Stimulated activated CD8-positive, alpha-beta memory T cell treated with anti-CD3 and anti-CD28 coated beads, Interleukin-2, amount 100 ng/mL, for 48 hours (primary cell): ENCODE data around the gene MICAL2.

Experiments used
- DNase-seq, 2 donors: peaks; one replicate each; pipeline ENCODE4 v3.0.0-alpha.2; 2020; ENCODE audit warnings: low read depth in 2 of 2

The MICAL2 gene

DNA sequence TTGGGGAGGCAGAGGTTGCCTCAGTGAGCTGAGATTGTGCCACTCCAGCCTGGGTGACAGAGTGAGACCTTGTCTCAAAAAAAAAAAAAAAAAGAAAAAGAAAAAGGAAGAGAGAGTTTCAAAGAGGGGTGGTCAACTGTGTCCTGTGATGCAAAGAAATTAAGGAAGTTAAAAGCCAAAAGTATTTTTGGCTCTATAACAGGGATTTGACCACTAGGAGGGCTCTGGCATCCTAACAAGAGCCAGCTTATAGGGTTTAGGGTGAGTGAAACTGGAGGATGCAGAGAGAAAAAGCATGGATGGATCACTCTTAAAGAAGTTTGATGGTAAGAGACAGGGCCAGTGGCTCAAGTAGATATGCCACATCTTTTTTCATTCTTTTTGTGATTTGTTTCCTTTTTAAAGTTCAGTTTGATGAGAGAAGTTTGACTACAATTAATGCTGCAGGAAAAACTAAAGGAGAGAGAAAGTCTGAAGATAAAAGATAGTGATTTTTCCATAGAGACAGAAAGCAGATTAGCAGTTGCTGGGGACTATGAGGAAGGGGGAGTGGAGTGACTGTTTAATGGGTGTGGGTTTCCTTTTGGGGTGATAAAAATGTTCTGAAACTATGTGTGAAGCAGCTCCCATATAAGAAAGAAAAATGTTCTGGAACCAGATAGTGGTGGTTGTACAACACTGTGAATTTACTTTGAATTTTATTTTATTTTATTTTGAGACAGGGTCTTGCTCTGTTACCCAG is 11.1 kb upstream of the MICAL2 start:
- DNase-seq: no peak

DNA sequence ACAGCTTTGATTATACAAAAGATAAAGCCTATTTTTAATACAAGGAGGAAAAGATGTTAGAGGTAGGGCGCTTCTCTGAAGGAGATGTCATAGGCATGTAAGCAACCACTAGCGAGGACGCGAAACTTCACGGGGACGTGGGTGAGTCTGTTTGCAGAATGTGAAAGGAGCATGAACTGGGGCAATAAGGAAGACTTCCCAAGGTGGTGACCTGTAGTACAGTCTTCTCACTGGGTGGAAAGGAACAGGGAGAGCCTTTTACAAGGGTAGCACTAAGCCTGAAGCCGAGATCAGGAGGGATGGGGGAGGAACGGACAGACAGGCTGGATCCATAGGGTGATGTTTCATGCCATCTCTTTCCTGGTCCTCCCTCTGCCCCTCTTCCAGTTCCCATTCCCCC is 10.0 kb upstream of the MICAL2 start:
- DNase-seq: no peak

DNA sequence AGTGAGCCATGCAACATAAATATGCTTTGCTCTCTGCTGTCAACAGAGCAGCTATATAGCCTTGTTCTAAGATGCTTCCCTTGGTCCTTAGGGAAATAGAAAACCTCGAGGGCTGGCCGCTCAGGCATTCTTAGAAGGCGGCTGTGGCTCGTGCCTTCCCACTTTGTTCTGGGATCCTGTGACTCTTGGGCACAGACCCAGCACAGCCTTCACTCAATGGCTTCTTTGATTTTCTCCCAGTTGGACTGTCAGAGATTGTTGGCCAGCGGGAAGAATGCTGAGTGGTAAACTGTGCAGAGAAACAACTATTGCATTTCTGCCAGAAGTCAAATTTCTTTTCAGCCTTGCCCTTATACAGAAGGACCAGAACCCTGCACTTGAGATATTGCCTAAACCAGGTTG is 9.5 kb upstream of the MICAL2 start:
- DNase-seq: no peak

DNA sequence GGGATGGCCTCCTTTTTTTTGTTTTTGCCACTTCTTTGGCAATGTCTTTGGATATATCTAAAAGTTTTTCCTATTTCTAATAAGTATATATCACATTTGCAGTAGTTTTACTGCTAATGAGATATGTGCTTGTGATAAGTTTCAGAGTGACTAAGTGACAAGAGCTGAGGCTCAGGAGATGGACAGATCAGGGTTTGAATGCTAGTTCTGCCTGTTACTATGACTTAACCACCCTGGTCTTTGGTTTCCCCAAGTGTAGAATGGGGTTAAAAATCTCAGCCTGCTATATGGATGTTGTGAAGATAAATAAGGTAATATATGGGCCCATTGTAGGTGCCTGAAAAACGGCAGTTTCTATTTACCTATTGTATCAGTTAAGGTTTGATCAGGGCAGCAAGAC is 9.1 kb upstream of the MICAL2 start:
- no peak for DNase-seq

DNA sequence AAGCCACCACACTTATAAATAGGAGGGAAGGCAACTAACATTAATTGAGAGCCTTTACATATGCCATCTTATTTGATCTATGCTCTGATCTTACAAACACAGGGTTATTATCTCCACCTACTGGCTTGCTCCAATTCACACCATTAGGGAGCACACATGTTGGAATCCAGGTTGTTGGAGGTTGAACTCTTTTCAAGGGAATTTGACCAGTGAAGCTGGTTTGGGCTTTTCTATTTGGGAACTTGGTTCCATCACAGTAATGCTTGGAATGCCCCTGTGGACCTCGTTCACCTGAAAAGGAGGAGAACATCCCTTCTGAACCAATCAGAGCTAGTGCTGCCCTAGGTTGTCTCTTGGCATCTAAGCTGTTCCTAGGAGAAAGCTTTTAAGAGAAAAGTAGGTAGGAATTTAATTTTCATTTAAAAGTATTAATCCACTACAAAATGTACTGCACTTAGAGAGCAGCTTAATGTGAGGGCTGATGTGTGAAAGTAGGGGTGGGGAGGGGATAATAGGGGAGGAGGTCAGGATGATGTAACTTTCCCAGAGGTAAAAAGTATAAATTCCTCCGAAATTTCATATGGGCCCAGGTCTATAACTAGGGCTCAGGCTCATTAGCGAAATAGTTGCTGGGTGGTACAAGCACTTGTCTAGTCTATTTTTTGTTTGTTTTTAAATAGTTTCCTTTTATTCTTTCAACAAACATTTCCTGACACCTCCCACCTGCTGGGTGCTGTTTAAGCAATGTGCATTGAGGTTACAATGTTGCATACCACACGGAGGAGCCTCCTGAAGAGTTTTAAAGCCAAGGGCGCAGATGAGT is 7.6 kb upstream of the MICAL2 start:
- no peak for DNase-seq

DNA sequence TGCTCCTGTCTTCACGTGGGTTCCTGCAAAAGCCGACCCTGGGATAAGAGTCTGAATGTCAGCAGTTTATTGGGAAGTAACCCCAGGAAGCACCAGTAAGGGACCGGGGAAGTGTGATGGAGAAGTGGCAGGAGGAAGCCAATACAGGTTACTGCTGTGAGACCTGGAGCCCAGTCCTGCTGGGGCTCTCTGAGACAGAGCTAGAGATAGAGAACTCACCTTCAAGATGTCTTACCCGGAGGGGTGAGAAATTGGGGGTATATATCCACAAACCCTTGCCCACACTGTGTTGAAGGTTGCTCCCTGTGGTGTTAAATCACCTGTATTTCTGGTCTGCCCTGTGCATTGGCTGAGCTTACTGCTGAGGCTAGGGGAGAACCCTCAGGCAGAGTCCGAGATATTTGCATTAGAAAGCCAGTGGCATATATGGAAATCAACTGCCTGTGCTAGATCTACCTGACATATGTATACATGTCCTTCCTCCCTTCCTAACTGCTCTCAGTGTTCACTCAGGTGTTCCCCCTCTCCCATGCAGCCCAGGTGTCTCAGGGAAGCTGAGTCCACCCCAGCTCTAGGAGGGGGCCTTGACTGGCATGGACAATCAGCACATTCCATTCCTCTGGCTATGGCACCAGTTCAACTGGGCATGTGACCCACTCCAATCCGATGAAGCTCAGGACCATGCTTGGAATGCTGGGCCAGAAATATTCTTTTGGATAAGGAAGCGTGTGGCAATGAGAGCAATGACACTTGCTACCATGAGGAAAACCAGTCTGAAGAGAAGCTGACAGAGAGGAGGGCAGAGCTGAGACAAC is 6.8 kb upstream of the MICAL2 start:
- DNase-seq: no peak

DNA sequence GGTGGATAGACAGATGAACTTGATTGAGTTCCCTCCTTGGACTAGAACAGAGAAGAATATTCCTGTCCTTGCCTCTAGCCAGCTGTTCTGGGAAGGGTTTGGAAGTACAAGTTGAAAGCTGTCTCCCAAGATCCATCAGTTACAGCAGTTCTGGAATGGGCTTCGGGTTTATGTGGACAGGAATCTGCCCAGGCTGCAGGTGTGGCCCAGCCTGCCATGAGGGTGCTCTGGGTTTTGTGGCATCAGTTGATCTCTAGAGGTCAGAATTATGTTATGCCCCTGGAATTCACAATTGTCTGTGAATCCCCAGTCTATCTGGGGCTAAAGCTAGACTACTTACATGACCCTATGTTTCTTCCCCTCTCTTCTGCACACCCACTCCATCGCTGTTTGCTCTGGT is 4.9 kb upstream of the MICAL2 start:
- DNase-seq: no peak

DNA sequence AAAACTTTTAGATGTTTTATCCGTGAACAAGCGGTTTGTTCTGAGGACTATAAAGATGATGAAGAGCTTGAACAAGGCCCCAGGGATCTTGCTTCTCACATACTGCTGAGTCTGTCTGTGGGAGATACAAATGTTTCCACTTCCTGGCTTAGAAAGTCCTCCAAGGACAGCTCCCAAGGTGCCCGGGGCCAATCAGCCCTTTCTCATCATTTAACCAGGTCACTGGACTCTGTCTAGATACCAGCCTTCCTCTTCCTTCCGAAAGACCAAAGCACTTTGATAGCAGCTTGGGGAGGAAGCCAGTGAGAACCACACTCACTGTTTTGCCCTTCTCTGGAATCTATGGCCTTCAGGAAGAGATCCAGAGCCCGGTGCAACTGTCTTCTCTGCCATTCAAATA is 4.3 kb upstream of the MICAL2 start:
- no peak for DNase-seq

DNA sequence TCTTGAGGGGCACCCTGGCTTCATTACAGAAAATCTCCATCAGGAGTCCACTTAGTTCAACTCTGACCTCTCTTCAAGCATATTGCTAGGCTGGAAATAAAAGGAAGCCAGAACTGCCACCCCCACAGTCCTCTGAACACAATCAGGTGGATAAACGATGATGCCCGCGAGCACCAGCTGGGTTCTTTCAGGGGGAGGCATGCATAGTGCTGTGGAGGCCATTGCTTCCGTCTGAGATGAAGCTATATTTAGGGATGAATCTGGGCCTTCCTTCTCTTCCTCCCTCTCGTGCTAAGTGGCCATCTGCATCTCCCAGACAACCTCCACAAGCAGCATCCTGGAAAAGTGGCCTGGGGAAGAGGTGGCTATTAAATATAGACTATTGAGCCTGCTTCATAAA is 3.9 kb upstream of the MICAL2 start:
- no peak for DNase-seq

DNA sequence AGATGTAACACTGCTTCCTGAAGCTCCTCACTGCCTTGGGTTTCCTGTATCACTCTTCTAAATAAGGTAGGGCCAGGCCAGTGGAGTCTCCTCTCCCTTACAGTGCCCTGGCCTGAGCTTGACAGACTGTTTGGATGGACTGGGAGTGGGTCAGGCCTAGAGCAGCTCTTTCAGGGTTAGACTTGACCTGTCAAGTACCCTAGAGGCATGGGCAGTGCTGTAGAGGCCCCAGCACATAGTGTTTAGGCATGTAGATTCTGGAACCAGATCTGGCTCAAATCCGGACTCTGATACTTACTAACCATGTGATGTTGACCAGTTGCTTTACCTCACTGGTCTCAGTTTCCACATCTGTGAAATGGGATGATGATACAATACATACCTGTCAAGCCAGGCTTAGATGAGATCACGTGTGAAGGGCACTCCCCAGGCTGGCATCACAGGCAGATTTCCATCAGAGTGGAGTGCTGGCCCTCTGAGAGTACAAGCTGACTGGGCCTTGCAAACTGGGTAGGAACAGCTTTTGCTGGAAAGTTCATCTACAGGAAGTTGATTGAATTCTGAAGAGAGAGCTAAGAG is 1.4 kb upstream of the MICAL2 start:
- DNase-seq: no peak

DNA sequence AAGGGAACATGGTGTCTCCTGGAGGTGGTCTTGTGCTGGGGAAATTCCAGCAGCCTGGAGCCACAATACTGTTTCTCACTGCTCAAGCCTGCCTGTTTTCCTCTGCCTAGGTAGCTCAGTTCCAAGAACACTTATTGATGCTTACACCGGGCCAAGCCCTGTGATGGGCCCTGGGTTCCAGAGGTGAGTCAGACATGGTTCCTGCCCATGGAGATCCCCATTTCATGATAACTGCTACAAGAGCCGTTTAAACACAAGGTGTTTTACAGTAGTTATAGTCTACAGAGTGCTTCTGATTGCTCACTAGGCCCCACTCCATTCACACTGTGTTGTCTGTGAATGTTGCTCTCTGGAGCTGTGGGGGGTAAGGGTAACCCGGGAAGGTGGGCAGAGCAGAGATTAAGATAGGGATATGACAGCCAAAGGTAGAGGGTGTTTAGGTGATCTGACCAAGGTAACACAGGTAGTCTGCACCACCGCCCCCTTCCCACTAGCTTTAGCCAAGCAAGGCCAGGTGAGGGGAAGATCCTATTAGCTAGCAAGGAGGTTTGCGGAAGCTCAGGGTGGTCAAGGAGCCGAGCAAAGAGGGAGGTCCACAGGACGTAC is 696 bp upstream of the MICAL2 start:
- DNase-seq: no peak

DNA sequence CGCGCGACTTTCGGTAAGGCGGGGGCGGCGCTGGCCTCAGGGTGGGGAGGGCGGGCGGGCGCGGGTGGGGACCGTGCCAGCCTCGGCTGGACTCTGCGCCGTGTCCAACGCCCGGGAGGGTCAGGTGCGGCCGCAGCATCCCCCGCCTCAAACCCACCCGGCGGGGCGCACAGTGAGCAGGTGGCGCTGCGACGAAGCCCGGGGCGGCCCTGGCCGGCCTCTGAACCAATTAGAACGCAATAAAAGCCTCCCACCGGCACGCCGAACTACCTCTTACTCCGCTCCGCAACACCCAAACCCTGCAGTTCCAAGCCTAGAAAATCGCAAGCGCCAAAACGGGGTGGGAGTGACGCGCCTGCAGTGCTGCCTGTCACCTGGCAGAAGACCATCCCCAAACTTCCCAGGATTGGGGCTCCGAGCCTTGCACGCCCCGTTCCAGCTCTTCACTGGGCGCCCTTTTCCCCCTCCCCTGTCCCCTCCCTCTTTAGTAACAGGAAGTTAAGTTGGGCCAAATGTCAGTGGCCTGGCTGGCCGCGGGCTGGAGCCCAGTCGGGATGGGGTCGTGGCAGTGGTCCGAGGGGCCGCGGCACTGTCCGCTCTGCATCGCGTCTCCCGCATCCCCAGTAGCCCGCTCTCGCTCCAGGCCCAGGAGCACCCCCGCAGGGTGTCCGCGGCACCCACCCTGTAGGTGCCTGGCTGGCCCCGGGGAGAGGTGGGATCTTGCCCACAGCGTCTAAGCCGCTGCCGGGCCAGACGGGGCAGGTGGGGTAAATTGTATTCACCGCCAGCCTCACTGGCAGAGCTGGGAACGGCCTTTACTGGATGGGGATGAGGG is 541 bp downstream of the MICAL2 start:
- no peak for DNase-seq

DNA sequence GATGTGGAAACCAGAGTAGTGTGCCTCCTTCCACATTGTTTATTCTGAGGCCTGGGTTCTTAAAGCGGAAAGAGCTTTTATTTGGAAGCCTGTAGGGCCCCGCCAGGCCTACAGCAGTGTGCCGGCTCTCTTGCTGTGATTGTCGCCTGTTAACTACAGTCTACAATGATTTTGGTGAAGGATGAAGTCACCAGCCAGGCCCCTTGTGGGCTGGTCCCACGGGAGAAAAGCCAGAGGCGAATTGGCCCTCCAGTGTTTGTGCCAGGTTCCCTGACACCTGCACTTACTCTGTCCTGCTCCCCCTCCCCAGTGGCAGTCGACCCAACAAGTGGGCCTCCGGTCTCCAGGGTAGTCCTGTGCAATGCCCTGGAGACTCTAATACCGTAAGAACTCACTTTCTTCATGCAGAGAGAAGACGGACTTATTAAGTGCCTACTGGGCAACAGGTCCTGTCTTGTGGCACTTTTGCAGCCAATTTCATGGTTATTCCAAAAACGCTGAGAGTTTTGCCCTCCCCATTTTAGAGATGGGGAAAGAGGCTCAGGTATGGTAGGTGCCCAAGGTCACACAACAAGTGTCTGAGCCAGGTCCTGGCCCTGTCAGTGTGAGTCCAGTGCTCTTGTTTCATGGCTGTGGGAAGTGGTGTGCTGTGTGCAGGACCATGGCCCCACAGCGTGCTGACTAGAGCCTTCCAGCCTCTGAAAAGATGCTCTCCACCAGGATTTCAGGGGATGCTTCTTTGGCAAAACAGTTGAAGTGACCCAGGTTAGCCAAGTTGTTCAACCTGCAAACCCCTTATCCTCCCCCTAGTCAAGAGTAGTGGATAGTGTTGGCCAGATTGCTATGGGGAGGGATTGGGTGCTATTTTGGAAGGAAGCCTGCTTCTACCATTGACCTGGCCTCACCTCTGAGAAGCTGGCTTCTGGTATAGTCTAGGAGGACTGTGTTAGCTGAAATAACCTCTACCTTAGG is 1.4 kb downstream of the MICAL2 start:
- no peak for DNase-seq

DNA sequence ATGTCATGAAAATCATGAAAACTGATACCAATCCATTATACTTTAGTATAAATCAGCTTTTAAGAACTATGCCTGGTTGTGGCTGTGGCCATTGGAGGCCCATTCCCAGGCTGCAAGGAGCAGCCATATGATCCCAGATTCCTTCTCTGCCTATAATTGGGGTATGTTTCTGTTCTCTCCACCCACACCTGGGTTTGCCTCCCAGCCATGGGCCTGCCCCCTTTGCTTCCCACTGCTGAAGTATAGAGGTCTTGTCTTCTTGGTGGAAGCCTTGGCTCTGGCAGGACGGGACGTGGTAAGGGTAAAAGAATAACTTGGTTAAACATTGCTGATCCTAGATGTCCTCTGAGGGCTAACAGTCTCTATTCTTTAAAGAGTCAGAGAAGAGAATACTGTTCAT is 2.4 kb downstream of the MICAL2 start:
- DNase-seq: no peak

DNA sequence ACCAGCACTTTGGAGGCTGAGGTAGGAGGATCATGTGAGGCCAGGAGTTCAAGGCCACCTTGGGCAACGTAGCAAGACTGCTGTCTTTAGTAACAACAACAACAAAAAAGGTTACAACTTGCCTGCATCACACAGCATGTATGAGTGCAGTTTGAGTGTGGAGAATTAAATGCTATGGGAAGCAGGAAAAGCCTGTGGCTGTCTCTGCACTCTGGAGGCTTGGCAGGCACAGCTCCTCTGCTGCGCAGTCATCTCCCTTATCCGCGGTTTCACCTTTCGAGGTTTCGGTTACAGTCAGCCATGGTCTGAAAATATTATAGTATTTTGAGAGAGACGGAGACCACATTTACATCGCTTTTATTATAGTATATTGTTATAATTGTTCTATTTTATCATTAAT is 2.9 kb downstream of the MICAL2 start:
- DNase-seq: no peak

DNA sequence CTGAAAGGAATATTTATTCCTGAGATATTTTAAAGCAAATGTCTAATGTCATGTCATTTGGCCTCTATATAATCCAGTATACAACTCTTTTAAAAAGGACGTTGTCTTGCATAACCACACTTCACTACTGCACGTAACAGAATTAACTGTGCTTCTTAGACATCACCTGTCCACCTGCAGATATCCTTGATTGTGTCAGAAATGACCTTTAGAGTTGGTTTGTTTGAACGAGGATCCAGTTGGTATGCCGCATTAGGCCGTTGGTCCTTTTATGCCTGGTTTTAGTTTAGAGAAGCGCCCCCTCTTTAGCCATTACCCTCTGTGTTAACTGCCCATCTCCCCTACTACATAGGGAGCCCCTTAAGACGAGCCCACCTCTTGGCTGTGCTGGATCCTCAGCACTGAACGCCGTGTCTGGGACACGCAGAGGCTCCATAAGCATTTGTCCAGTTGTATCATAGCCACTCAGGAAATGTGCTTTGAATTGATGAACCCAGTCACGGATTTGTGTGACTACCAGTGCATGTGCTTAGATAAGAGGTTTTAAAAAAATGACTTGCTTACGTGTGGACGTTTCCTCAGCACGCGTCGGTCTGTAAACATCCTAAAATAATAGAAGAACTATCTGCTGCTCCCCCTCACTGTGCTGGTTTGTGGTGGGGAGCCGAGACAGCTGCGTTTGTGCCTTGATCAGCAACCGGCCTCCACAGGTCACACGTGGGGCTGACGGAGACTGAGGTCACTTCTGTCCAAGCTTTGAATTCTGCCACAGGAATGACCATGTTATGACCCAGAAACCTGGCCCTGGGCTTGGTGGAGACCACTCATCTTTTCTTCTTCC is 4.0 kb downstream of the MICAL2 start:
- no peak for DNase-seq

DNA sequence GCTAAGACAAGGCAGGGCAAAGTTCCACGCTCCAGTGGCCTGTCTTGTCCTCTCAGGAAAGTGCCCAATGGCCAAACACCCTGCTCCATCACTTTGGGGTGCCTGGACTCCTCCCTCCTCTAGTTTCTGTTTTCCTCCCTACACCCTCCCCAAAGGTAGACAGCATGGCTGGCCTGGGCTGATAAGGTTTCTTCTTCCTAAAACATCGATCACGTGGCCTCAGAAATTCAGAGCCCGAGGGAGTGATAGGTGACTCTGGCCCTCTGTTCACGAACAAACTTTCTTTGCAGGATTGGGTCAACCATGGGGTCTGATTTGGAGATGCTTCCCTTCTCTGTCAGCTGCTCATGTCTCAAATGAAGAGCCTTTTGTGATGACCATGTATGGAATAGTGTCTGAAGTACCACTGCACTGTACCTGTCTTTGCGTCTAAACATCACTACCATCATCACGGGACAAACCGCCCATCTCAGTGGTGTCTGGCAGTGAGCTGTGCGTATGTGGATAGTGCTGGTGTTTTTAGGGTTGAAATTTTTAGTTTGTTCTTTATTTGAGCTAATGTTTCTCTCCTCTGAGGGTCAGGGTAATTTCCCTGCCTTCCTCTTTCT is 6.1 kb downstream of the MICAL2 start:
- no peak for DNase-seq

DNA sequence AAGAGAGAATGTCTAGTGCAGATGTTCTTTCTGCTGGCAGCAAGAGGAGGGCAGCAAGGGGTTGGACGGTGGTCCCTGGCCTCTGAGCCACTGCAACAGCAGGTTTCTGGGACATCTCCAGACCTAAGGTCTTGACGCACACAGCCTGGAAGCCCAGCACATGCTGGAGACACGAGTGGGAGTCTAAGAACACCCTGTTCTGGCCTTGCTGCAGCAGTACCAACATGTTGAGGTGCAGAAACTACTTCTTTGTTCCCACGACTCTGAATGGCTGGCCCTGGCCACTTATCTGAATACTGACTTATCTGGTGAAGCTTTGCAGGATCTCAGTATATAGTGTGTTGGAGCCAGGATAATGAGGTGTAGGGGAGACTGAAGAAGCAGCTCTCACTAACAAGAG is 6.8 kb downstream of the MICAL2 start:
- no peak for DNase-seq
